Mesendoderm (in vitro differentiated cells): Measurements from ENCODE around the gene LPCAT3.

Experiments
- DNase-seq: peaks from one replicate; pipeline ENCODE4 v3.0.0; 2013
- H2AK5ac ChIP-seq: 2 replicates; pipeline ENCODE4 v1.6.1; 2013; ENCODE audit warnings: low read length, inconsistent platforms
- H2BK120ac ChIP-seq: 2 replicates; pipeline ENCODE4 v1.6.1; 2013; ENCODE audit warnings: low read depth, mild to moderate bottlenecking, low read length, moderate library complexity, mixed read lengths
- H2BK15ac ChIP-seq: replicated peaks from 2 replicates; pipeline ENCODE4 v1.6.1; 2013; ENCODE audit warnings: low read depth, mild to moderate bottlenecking, moderate library complexity
- H2BK5ac ChIP-seq: 2 replicates; pipeline ENCODE4 v1.6.1; 2013; ENCODE audit warnings: low read length, inconsistent platforms
- H3K18ac ChIP-seq: 2 replicates; pipeline ENCODE4 v1.6.1; 2013; ENCODE audit warnings: mild to moderate bottlenecking, low read length, mixed read lengths
- H3K23ac ChIP-seq: one replicate; pipeline ENCODE4 v1.6.1; 2013; ENCODE audit warnings: low read length
- H3K27ac ChIP-seq: 2 replicates; pipeline ENCODE4 v1.5.1; 2013; ENCODE audit warnings: low read depth, mild to moderate bottlenecking, inconsistent platforms, low read length, moderate library complexity
- H3K27me3 ChIP-seq: 2 replicates; pipeline ENCODE4 v1.6.1; 2013; ENCODE audit warnings: low read length, control low read depth, mild to moderate bottlenecking, inconsistent platforms; ENCODE audit not compliant: insufficient read depth, poor library complexity
- H3K36me3 ChIP-seq: 2 replicates; pipeline ENCODE4 v1.6.1; 2013; ENCODE audit warnings: low read length, inconsistent platforms; ENCODE audit not compliant: control insufficient read depth, insufficient read depth
- H3K4ac ChIP-seq: one replicate; pipeline ENCODE4 v1.6.1; 2013; ENCODE audit warnings: low read depth, mild to moderate bottlenecking, low read length, moderate library complexity
- H3K4me1 ChIP-seq: 2 replicates; pipeline ENCODE4 v1.6.1; 2013; ENCODE audit warnings: low read depth, low read length, inconsistent platforms; ENCODE audit not compliant: control insufficient read depth
- H3K4me2 ChIP-seq: 2 replicates; pipeline ENCODE4 v1.6.1; 2013; ENCODE audit warnings: low read length
- H3K4me3 ChIP-seq: 2 replicates; pipeline ENCODE4 v1.5.1; 2013; ENCODE audit warnings: mild to moderate bottlenecking, low read length
- H3K56ac ChIP-seq: one replicate; pipeline ENCODE4 v1.6.1; 2013; ENCODE audit warnings: low read length
- H3K79me1 ChIP-seq: 2 replicates; pipeline ENCODE4 v1.6.1; 2013; ENCODE audit warnings: low read length, inconsistent platforms
- H3K79me2 ChIP-seq: 2 replicates; pipeline ENCODE4 v1.6.1; 2013; ENCODE audit warnings: mild to moderate bottlenecking, low read length; ENCODE audit not compliant: control insufficient read depth, insufficient read depth
- H3K9ac ChIP-seq: 2 replicates; pipeline ENCODE4 v1.6.1; 2013; ENCODE audit warnings: low read length, inconsistent platforms
- H4K5ac ChIP-seq: one replicate; pipeline ENCODE4 v1.6.1; 2013; ENCODE audit warnings: low read length
- H4K8ac ChIP-seq: one replicate; pipeline ENCODE4 v1.6.1; 2013; ENCODE audit warnings: low read depth, mild to moderate bottlenecking, control low read depth, low read length, moderate library complexity
- WGBS: extraction: QIAGEN DNeasy Blood & Tissue Kit; methylation state at CpG from one replicate; pipeline ENCODE4 v1.1.7; 2013; ENCODE audit warnings: low lambda C conversion rate, missing lambda C conversion rate; ENCODE audit not compliant: insufficient coverage; ENCODE audit errors: extremely low coverage; 5-methylcytosine and 5-hydroxymethylcytosine counted together

Gene LPCAT3

GRCh38 chr12:6947615-6948014, 70.7 kb downstream of the LPCAT3 start:
- H3K18ac ChIP-seq = no peak overlapping the region
- no peaks in the 10 kb centered on the region for H3K79me2 ChIP-seq
- DNase-seq = no peak
- no peak overlapping the region for H3K4me3 ChIP-seq
- no peak overlapping the region for H4K8ac ChIP-seq
- H2BK15ac ChIP-seq = no peak overlapping the region
- H3K56ac ChIP-seq = no peak overlapping the region
- peaks cover 2% of the 10 kb centered on the region for H3K4me1 ChIP-seq
- WGBS = no CpG with 5 or more reads among the region's 8 CpGs
- H2BK5ac ChIP-seq = no peak overlapping the region
- no peak overlapping the region for H3K9ac ChIP-seq
- H4K5ac ChIP-seq = no peak overlapping the region
- H3K79me1 ChIP-seq = no peaks in the 10 kb centered on the region
- H3K4ac ChIP-seq = no peak overlapping the region
- H3K4me2 ChIP-seq = no peak overlapping the region
- H2AK5ac ChIP-seq = no peak overlapping the region
- H3K27ac ChIP-seq = no peak overlapping the region
- no peak overlapping the region for H2BK120ac ChIP-seq
- H3K23ac ChIP-seq = no peak overlapping the region
- no peaks in the 10 kb centered on the region for H3K36me3 ChIP-seq
- H3K27me3 ChIP-seq = no peaks in the 10 kb centered on the region

GRCh38 chr12:6946920-6947374, 71.3 kb downstream of the LPCAT3 start:
- Histone ChIP-seq H4K5ac (no peak overlapping the region), H3K4me2 (peak overlapping the region; percentile 86), H2BK5ac (peak overlapping the region; percentile 28), H2AK5ac (no peak overlapping the region), H3K4me1 (peaks cover 2% of the 10 kb centered on the region), H3K27me3 (no peaks in the 10 kb centered on the region), H3K23ac (no peak overlapping the region), H3K79me1 (no peaks in the 10 kb centered on the region), H3K27ac (no peak overlapping the region), H2BK120ac (no peak overlapping the region), H3K4ac (no peak overlapping the region), H4K8ac (no peak overlapping the region), H3K18ac (no peak overlapping the region), H2BK15ac (no peak overlapping the region), H3K56ac (peak overlapping the region; percentile 87), H3K79me2 (no peaks in the 10 kb centered on the region), H3K36me3 (no peaks in the 10 kb centered on the region), H3K4me3 (peak overlapping the region; percentile 49), H3K9ac (peak overlapping the region; percentile 70)
- DNase-seq = peak; percentile 25
- WGBS = no CpG with 5 or more reads among the region's 8 CpGs

GRCh38 chr12:6946033-6946919, 72.0 kb downstream of the LPCAT3 start:
- no peak overlapping the region for H3K23ac ChIP-seq
- peak overlapping the region; percentile 87 for H3K56ac ChIP-seq
- peak overlapping the region; percentile 28 for H2BK5ac ChIP-seq
- peaks cover under 1% of the 10 kb centered on the region for H3K36me3 ChIP-seq
- H2BK120ac ChIP-seq = no peak overlapping the region
- H3K79me1 ChIP-seq = no peaks in the 10 kb centered on the region
- H4K8ac ChIP-seq = no peak overlapping the region
- H3K27ac ChIP-seq = peak overlapping the region; percentile 68
- H3K4me1 ChIP-seq = peaks cover 2% of the 10 kb centered on the region
- no peaks in the 10 kb centered on the region for H3K27me3 ChIP-seq
- no peak overlapping the region for H4K5ac ChIP-seq
- WGBS = no CpG with 5 or more reads among the region's 32 CpGs
- no peak overlapping the region for H3K18ac ChIP-seq
- H3K4ac ChIP-seq = no peak overlapping the region
- H3K4me3 ChIP-seq = peak overlapping the region; percentile 49
- peak overlapping the region; percentile 70 for H3K9ac ChIP-seq
- H3K4me2 ChIP-seq = peak overlapping the region; percentile 86
- H3K79me2 ChIP-seq = no peaks in the 10 kb centered on the region
- no peak overlapping the region for H2BK15ac ChIP-seq
- H2AK5ac ChIP-seq = no peak overlapping the region
- peak; percentile 99 for DNase-seq

- H3K27me3 ChIP-seq = no peaks in the 10 kb centered on the region
- no peak overlapping the region for H3K23ac ChIP-seq
- H3K27ac ChIP-seq = peak overlapping the region; percentile 68
- peak overlapping the region; percentile 70 for H3K9ac ChIP-seq
- H3K18ac ChIP-seq = no peak overlapping the region
- H3K79me2 ChIP-seq = no peaks in the 10 kb centered on the region
- no peak overlapping the region for H2BK15ac ChIP-seq
- H4K5ac ChIP-seq = no peak overlapping the region
- H3K4me1 ChIP-seq = peaks cover 2% of the 10 kb centered on the region
- peak overlapping the region; percentile 77 for H3K56ac ChIP-seq
- no peak overlapping the region for H4K8ac ChIP-seq
- H3K4me3 ChIP-seq = no peak overlapping the region
- H3K79me1 ChIP-seq = no peaks in the 10 kb centered on the region
- H3K4ac ChIP-seq = no peak overlapping the region
- H2BK120ac ChIP-seq = no peak overlapping the region
- WGBS = no CpG with 5 or more reads among the region's 11 CpGs
- no peak overlapping the region for H2AK5ac ChIP-seq
- H3K4me2 ChIP-seq = peak overlapping the region; percentile 48
- H2BK5ac ChIP-seq = no peak overlapping the region
- H3K36me3 ChIP-seq = peaks cover 1% of the 10 kb centered on the region
- DNase-seq = peak; percentile 42
Observed at GRCh38 chr12:6945613-6946012, 72.7 kb downstream of the LPCAT3 start.

- Histone ChIP-seq H4K8ac (no peak overlapping the region), H3K4me1 (peaks cover 2% of the 10 kb centered on the region)
- no CpG with 5 or more reads among the region's 48 CpGs for WGBS
Observed at GRCh38 chr12:6944381-6945186, 73.7 kb downstream of the LPCAT3 start.

More at GRCh38 chr12:6944381-6945186, 73.7 kb downstream of the LPCAT3 start:
- Histone ChIP-seq H3K27ac (peak overlapping the region; percentile 87), H3K27me3 (no peaks in the 10 kb centered on the region), H3K4me3 (peak overlapping the region; percentile 75), H3K18ac (peak overlapping the region; percentile 2), H2BK5ac (peak overlapping the region; percentile 90), H4K5ac (no peak overlapping the region), H3K4ac (peak overlapping the region; percentile 71), H3K79me1 (no peaks in the 10 kb centered on the region), H3K79me2 (no peaks in the 10 kb centered on the region), H3K56ac (peak overlapping the region; percentile 99), H2AK5ac (peak overlapping the region; percentile 86), H3K9ac (peak overlapping the region; percentile 99), H2BK120ac (no peak overlapping the region), H3K36me3 (peaks cover 1% of the 10 kb centered on the region), H3K23ac (peak overlapping the region; percentile 98), H2BK15ac (no peak overlapping the region), H3K4me2 (peak overlapping the region; percentile 95)
- peak; percentile 97 for DNase-seq
